Subcutaneous adipose tissue (tissue), 4 donors: ENCODE measurements around the gene PACS1. TPM values are rescaled to one million over a fixed set of nuclear protein-coding genes. Genes with fewer than 3 reads are reported as not detected.

Experiments used
- CTCF ChIP-seq: fragments of 450-650 bp; IDR thresholded peaks from one replicate; pipeline ENCODE4 v1.5.1; 2016; ENCODE audit warnings: low read depth, mild to moderate bottlenecking, control low read depth, antibody characterized with exemption, moderate library complexity
- total RNA-seq, 4 donors: library from RNA; depleted of rRNA; stranded (reverse); fragments of >200 nt; gene quantifications; one replicate each; pipeline ENCODE4 v1.1.0, GENCODE V29; 2016

The PACS1 gene
- total RNA-seq, 4 donors from 2014 or later: 38.3 to 75.7 (median 41.0) TPM

DNA sequence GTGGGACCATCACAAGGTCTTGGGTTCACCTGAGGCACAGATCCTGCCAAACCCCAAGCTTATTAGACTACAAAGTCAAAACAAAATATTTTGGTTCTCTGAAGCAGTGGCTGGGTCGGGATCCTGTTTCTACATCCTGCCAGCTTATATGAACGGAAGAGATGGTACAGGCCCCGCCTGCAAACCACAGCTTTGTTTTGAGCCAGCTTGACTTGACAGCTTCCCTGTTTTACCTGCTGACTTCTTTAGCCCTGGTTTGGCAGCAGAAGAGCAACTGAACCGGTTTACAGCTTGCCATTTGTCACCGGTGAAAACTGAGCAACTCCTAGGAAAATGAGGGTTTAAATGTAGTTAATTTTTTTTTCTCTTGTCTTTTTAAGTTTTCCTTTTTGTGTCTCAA lies 11.4 kb downstream of the PACS1 start:
- no peak for TF ChIP-seq CTCF

DNA sequence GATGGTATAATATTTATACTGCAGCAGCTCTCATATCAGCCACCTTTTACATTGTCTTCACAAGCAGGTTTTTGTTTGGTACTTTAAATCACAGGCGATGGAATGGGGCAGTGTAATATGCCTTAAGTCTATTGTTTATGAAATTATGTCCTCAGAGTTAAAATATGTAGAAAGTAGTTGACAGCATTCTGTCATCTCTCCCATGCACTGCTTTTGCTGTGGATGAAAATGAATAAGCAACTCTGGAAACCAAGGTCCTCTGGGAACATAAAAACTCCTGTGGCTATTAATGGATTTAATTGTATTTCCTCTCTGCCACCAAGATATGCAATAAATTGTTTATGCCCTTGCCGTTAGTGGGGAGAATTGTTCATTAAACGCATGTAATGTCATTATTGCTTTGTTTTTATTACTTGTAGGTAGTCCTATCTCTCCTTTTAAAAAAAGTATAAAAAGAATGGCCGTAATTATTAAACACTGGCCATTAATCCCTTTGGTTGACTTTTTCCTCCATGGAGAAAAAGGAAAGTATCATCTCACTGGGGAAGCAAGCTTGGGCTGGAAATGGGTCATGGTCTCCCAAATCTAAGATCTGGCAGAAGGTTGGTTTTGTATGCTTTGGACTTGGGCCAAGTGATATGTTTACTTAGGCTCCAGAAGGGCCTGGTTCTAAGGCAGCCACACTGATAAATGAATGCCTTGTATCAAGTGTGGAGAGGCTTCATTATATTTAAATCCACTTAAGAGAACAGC lies 13.1 kb downstream of the PACS1 start:
- no peak for TF ChIP-seq CTCF

DNA sequence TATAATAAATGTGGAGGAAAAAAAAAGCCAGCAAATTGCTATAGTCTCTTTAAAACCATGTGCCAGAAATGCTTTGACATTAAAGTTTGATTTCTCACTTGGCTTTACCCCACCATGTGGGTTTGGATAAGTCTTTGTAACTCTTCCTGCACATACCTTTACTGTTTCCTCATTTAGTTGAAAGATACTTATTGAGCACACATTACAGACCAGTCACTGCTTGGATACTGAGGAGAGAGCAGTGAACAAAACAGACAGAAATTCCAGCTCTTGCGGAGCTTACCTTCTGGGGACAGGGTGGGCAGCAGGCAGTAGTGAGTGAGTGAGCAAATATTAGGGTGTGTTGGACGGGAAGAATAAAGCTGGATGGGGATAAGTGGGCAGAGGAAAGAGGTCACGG lies 13.7 kb downstream of the PACS1 start:
- TF ChIP-seq CTCF: no peak

- TF ChIP-seq CTCF: no peak
These were observed 14.9 kb downstream of the PACS1 start for GRCh38 chr11:66084821-66085475.

- no peak for TF ChIP-seq CTCF
These were observed 17.3 kb downstream of the PACS1 start for GRCh38 chr11:66087148-66087908.

DNA sequence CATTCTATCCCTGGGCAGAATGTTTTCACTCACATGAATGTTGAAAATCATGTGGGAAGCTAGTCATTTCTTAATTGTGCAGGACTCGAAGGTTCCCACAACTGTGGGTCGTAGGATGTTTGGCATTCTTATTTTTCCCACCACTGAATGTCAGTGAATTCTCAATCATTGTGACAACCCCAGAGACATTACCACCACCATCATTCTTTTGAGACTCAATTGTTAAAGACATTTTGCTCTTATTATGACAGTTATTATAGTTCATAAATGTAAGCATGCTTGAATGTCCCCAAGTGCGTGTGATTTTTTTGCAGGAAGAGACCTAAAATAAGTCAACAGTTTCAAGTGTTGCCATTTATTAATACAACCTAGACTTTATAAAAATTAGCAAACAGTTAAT lies 19.0 kb downstream of the PACS1 start:
- TF ChIP-seq CTCF: no peak

- no peak for TF ChIP-seq CTCF
These were observed 20.2 kb downstream of the PACS1 start for GRCh38 chr11:66090288-66090687.
